ENCODE measurements around the gene CNTNAP2.

- no peak for TF ChIP-seq CTCF (IDR thresholded peaks at IDR 0.05)
- no peak for TF ChIP-seq POLR2AphosphoS5 (IDR thresholded peaks at IDR 0.05)
- TF ChIP-seq EP300 (IDR thresholded peaks at IDR 0.05): no peak
Observed at GRCh38 chr7:146223851-146224250, 107.2 kb downstream of the CNTNAP2 start.

Measured in stomach (tissue), 4 donors.